IPS-11a (cell line): Measurements from ENCODE around the gene CHRNA3.
A peak's percentile ranks its signal among the peaks of the same experiment; 100 is the strongest.

Source experiments
- H3K4me3 ChIP-seq: one replicate; pipeline ENCODE4 v1.5.1; 2013; ENCODE audit warnings: low read depth, low read length, control low read depth

Gene CHRNA3

GRCh38 chr15:78620527-78621421 lies at the start of gene CHRNA3:
CHRNA3 (minus strand) TSS chr15:78620996; CDS start chr15:78620794, 202 bp downstream.
- H3K4me3 ChIP-seq = peak within 1 kb of the TSS; percentile 48

- H3K4me3 ChIP-seq = no peak overlapping the region
These were observed 48.2 kb upstream of the CHRNA3 start for GRCh38 chr15:78668987-78669386.

- H3K4me3 ChIP-seq = no peak overlapping the region
These were observed 46.9 kb upstream of the CHRNA3 start for GRCh38 chr15:78667578-78668236.

- no peak overlapping the region for H3K4me3 ChIP-seq
These were observed 45.2 kb upstream of the CHRNA3 start for GRCh38 chr15:78666010-78666409.

- H3K4me3 ChIP-seq = no peak overlapping the region
These were observed 42.9 kb upstream of the CHRNA3 start for GRCh38 chr15:78663703-78664102.

- H3K4me3 ChIP-seq = no peak overlapping the region
These were observed 41.2 kb upstream of the CHRNA3 start for GRCh38 chr15:78662028-78662427.

- H3K4me3 ChIP-seq = no peak overlapping the region
These were observed 40.2 kb upstream of the CHRNA3 start for GRCh38 chr15:78661001-78661400.

- no peak overlapping the region for H3K4me3 ChIP-seq
These were observed 39.8 kb upstream of the CHRNA3 start for GRCh38 chr15:78660584-78660983.

- no peak overlapping the region for H3K4me3 ChIP-seq
These were observed 38.0 kb upstream of the CHRNA3 start for GRCh38 chr15:78658823-78659222.

GRCh38 chr15:78654272-78654671 lies 33.5 kb upstream of the CHRNA3 start:
- no peak overlapping the region for H3K4me3 ChIP-seq

- no peak overlapping the region for H3K4me3 ChIP-seq
These were observed 31.3 kb upstream of the CHRNA3 start for GRCh38 chr15:78651930-78652615.

GRCh38 chr15:78651007-78651406 lies 30.2 kb upstream of the CHRNA3 start:
- H3K4me3 ChIP-seq = no peak overlapping the region

GRCh38 chr15:78650022-78650421 lies 29.2 kb upstream of the CHRNA3 start:
- no peak overlapping the region for H3K4me3 ChIP-seq

- H3K4me3 ChIP-seq = no peak overlapping the region
These were observed 24.2 kb upstream of the CHRNA3 start for GRCh38 chr15:78645009-78645408.

GRCh38 chr15:78642331-78642730 lies 21.5 kb upstream of the CHRNA3 start:
- H3K4me3 ChIP-seq = no peak overlapping the region

GRCh38 chr15:78641749-78642275 lies 21.0 kb upstream of the CHRNA3 start:
- H3K4me3 ChIP-seq = no peak overlapping the region

- H3K4me3 ChIP-seq = peak within 1 kb of the TSS; percentile 33
These were observed 20.4 kb upstream of the CHRNA3 start, which contains the start of gene CHRNB4 for GRCh38 chr15:78641102-78641748. CHRNB4 (minus strand) TSS chr15:78641210; CDS start chr15:78641133, 77 bp downstream.

GRCh38 chr15:78640527-78641101 lies 19.8 kb upstream of the CHRNA3 start:
- H3K4me3 ChIP-seq = peak overlapping the region; percentile 33

- H3K4me3 ChIP-seq = no peak overlapping the region
These were observed 18.0 kb upstream of the CHRNA3 start for GRCh38 chr15:78638658-78639314.
